BLaER1 treated with 17β-estradiol and CSF1 and Interleukin-3, amounts not matched to agents 10 nM and 100 nM (cell line): Measurements from ENCODE around the gene SCARB1.
"Not testable (repeated sequence)": the region's sequence is repeated elsewhere in the genome, so short reads cannot be mapped to it uniquely, and the experiment has no call there.

ENCODE experiments used
- H3K27ac ChIP-seq, 11 experiments: shearing (Covaris generic); formaldehyde crosslinking; 2 replicates each; pipeline ENCODE4 v1.8.1; 2022
- H3K27me3 ChIP-seq, 11 experiments: shearing (Covaris generic); formaldehyde crosslinking; 2 replicates each; pipeline ENCODE4 v1.8.1; 2022
- H3K36me3 ChIP-seq, 11 experiments: shearing (Covaris generic); formaldehyde crosslinking; 2 replicates each; pipeline ENCODE4 v1.8.1; 2022
- H3K4me1 ChIP-seq, 10 experiments: shearing (Covaris generic); formaldehyde crosslinking; 2 replicates each; pipeline ENCODE4 v1.8.1; 2022
- H3K4me2 ChIP-seq, 11 experiments: shearing (Covaris generic); formaldehyde crosslinking; 2 replicates each; pipeline ENCODE4 v1.8.1; 2022
- H3K4me3 ChIP-seq, 10 experiments: shearing (Covaris generic); formaldehyde crosslinking; 2 replicates each; pipeline ENCODE4 v1.8.1; 2022
- H3K9ac ChIP-seq, 11 experiments: shearing (Covaris generic); formaldehyde crosslinking; 2 replicates each; pipeline ENCODE4 v1.8.1; 2022
- H3K9me3 ChIP-seq, 11 experiments: shearing (Covaris generic); formaldehyde crosslinking; replicated peaks in 1 of 11; 2 replicates each; pipeline ENCODE4 v1.8.1; 2022
- H4K20me1 ChIP-seq, 11 experiments: shearing (Covaris generic); formaldehyde crosslinking; 2 replicates each; pipeline ENCODE4 v1.8.1; 2022
- Cebpa-rat ChIP-seq, 11 experiments: shearing (Covaris generic); IDR thresholded peaks; 2 replicates each; pipeline ENCODE4 v1.8.1; 2022

The SCARB1 gene

DNA sequence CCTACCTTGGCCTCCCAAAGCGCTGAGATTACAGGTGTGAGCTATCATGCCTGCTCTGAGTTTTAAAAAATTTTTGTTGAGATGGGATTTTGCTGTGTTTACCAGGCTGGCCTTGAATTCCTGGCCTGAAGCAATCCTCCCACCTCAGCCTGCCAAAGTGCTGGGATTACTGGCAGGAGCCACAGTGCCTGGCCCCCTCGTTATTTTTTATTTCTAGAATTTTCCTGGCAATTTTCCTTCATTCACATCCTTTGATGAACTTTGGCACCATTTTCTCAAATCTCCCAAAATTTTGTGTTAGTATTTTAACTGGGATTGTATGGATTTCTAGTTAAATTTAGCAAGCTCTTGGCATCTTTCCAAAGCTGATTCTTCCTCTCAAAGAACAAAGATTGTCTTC lies 24.6 kb upstream of the SCARB1 start:
- H3K4me2 ChIP-seq = peak overlapping the region in 6 of 11 experiments; percentile 30 to 66 (median 48); a peak in 11 of 22 replicates
- H4K20me1 ChIP-seq = no peaks in the 10 kb centered on the region
- H3K27ac ChIP-seq = no peak overlapping the region
- TF ChIP-seq Cebpa-rat (IDR thresholded peaks at IDR 0.05) = no peak
- peaks cover 0 to 8% (median 0%) of the 10 kb centered on the region in 11 experiments; a peak in 6 of 22 replicates for H3K9me3 ChIP-seq
- H3K36me3 ChIP-seq = no peaks in the 10 kb centered on the region
- no peak overlapping the region for H3K9ac ChIP-seq
- peaks cover 33 to 57% (median 43%) of the 10 kb centered on the region in 10 experiments for H3K4me1 ChIP-seq
- H3K27me3 ChIP-seq = no peaks in the 10 kb centered on the region
- no peak overlapping the region for H3K4me3 ChIP-seq

DNA sequence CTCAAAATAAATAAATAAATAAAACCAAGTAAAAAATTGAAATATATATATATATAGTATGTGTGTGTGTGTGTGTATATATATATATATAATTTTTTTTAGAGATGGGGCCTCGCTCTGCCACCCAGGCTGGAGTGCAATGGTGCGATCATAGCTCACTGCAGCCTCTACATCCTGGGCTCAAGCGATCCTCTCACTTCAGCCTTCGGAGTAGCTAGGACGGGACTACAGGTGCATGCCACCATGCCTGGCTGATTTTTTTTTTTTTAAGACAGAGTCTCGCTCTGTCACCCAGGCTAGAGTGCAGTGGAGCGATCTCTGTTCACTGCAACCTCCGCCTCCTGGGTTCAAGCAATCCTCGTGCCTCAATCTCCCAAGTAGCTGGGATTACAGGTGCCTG lies 24.1 kb upstream of the SCARB1 start:
- not testable (repeated sequence) for H3K36me3 ChIP-seq, H3K27me3 ChIP-seq, H3K27ac ChIP-seq, H3K9ac ChIP-seq, H4K20me1 ChIP-seq, H3K9me3 ChIP-seq, H3K4me3 ChIP-seq
- H3K4me1 ChIP-seq = peaks cover 38 to 62% (median 48%) of the 10 kb centered on the region in 10 experiments
- H3K4me2 ChIP-seq = peak overlapping the region in 6 of 11 experiments; percentile 30 to 66 (median 48); a peak in 10 of 22 replicates

DNA sequence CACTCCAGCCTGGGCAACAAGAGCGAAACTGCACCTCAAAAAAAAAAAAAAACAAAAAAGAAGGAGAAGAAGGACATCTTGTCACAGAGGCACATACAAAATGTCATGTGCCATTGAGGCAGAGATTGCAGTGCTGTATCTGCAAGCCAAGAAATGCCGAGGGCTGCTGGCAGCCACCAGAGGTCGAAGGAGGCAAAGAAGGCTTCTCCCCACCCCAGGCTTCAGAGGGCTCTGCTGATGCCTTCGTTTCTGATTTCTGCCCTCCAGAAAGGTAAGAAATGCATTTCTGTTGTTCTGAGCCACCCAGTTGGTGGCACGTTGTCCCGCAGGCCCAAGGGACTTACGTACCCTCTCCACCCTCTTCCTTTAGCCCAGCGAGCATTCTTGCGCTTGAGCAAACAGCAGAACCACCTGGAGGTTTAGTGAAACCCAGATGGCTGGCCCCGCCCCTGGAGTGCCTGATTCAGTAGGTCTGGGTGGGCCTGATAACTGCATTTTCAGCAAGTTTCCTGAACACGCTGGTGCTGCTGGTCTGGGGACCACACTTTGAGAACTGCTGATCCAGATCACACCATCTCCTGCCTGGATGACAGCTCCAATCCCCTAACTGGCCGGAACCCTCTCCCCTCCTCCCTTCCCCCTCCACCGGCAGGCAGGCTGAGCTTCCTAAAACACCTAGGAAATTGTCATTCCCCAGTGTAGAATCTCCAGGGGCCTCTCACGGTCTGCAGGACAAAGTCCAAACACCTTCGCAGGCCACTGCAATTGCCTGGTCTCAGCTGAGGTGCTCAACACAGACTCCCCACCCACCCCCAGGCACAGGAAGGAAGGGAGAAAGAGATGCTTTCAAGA lies 21.1 kb upstream of the SCARB1 start:
- Histone ChIP-seq H3K27me3 (no peaks in the 10 kb centered on the region), H3K4me2 (peak overlapping the region; percentile 65 to 93 (median 85)), H3K4me3 (peak overlapping the region in 6 of 10 experiments; percentile 7 to 37 (median 28); a peak in 6 of 20 replicates), H3K36me3 (no peaks in the 10 kb centered on the region), H3K9me3 (peaks cover 0 to 2% (median 0%) of the 10 kb centered on the region in 11 experiments; a peak in 5 of 22 replicates), H3K4me1 (peaks cover 57 to 92% (median 78%) of the 10 kb centered on the region in 10 experiments), H3K27ac (peak overlapping the region in 9 of 11 experiments; percentile 1 to 79 (median 51); a peak in 15 of 22 replicates), H4K20me1 (no peaks in the 10 kb centered on the region), H3K9ac (peak overlapping the region in 9 of 11 experiments; percentile 3 to 64 (median 39); a peak in 15 of 22 replicates)
- no peak for TF ChIP-seq Cebpa-rat (IDR thresholded peaks at IDR 0.05)

DNA sequence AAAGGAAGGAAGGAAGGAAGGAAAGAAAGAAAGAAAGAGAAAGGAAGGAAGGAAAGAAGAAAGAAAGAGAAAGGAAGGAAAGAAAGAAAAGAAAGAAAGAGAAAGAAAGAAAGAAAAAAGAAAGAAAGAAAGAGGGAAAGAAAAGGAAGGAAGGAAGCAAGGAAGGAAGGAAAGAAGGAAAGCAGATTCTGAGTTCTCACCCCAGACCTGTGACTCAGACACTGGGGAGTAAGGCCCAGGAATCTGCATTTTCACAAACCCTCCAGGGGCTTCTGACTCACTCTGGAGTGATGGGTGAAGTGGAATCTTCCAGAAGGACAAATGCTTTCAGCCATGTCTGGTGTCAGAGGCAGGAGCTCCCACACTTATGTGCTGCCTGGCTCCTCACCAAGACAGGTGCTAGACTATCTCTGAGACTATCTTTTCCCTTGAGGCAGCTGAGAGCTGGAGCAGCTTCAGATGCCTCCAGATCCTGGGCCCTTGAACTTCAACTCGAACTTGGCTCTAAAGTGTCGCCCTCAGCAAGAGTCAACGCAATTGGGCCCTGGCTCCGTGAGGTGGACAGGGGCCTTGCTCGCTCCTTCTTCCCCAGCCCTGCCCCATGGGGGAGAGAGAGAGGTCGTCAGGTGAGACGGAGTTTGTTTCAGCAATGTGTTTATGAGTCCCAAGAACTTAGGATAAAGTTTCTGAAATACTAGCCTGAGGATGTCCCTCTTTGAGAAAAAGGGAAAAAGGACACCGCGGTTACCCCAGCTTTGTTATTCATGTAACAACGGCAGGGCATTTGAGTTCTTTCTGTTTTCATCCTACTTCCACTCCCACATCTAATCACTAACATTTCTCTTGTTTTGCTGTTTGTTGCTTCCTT lies 19.8 kb upstream of the SCARB1 start:
- H3K9ac ChIP-seq = peak overlapping the region in 5 of 11 experiments; percentile 26 to 64 (median 39); a peak in 8 of 22 replicates
- peaks cover 60 to 100% (median 91%) of the 10 kb centered on the region in 10 experiments for H3K4me1 ChIP-seq
- H3K4me2 ChIP-seq = peak overlapping the region; percentile 65 to 93 (median 85)
- no peak overlapping the region for H3K4me3 ChIP-seq
- H3K27me3 ChIP-seq = no peaks in the 10 kb centered on the region
- H4K20me1 ChIP-seq = no peaks in the 10 kb centered on the region
- no peaks in the 10 kb centered on the region for H3K36me3 ChIP-seq
- peak overlapping the region in 9 of 11 experiments; percentile 23 to 79 (median 58); a peak in 15 of 22 replicates for H3K27ac ChIP-seq
- TF ChIP-seq Cebpa-rat (IDR thresholded peaks at IDR 0.05) = no peak
- no peaks in the 10 kb centered on the region for H3K9me3 ChIP-seq

DNA sequence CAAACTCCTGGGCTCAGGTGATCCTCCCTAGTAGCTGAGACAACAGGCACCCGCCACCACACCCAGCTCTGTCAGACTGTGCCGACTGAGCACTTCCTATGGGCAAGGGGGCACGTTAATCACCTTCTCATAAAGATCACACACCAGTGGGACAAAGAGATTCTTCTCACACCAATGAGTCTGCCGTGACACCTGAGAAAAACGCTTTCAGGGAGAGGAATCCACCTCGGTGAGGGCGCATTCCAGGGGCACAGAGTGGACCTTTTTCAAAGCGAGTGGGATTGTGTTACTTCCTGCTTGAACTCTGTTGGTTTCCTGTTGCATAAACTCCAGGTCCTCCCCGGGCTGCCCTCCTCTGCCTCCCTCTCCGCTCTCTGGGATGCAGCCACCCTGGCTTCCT lies 17.5 kb upstream of the SCARB1 start:
- Histone ChIP-seq H3K4me1 (peaks cover 60 to 88% (median 81%) of the 10 kb centered on the region in 10 experiments), H3K4me2 (peak overlapping the region; percentile 79 to 93 (median 85)), H3K27ac (peak overlapping the region in 10 of 11 experiments; percentile 61 to 79 (median 72); a peak in 21 of 22 replicates), H3K4me3 (peak overlapping the region in 6 of 10 experiments; percentile 21 to 45 (median 22); a peak in 9 of 20 replicates), H3K36me3 (no peaks in the 10 kb centered on the region), H3K9ac (peak overlapping the region; percentile 25 to 69 (median 55); a peak in 17 of 22 replicates), H3K9me3 (no peaks in the 10 kb centered on the region), H4K20me1 (no peaks in the 10 kb centered on the region), H3K27me3 (no peaks in the 10 kb centered on the region)
- peak in 3 of 11 experiments; percentile 21 to 56 (median 27); a peak in 2 of 22 replicates for TF ChIP-seq Cebpa-rat (IDR thresholded peaks at IDR 0.05)

DNA sequence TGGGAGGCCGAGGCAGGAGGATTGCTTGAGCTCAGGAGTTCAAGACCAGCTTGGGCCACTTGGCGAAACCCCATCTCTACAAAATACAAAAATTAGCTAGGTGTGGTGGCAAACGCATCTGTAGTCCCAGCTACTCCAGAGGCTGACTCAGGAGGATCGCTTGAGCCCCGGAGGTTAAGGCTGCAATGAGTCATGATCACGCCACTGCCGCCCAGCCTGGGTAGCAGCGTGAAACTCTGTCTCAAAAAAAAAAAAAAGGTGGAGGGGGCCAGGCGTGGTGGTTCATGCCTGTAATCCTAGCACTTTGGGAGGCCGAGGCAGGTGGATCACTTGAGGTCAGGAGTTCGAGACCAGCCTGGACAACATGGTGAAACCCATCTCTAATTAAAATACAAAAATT lies 16.7 kb upstream of the SCARB1 start:
- Histone ChIP-seq H3K4me1 (peaks cover 59 to 85% (median 78%) of the 10 kb centered on the region in 10 experiments), H3K9ac (peak overlapping the region in 7 of 11 experiments; percentile 11 to 69 (median 33); a peak in 6 of 22 replicates), H3K27ac (peak overlapping the region in 10 of 11 experiments; percentile 21 to 79 (median 72); a peak in 17 of 22 replicates), H3K4me2 (peak overlapping the region; percentile 79 to 93 (median 85))
- H3K4me3 ChIP-seq, H3K27me3 ChIP-seq, H4K20me1 ChIP-seq, H3K9me3 ChIP-seq, H3K36me3 ChIP-seq: not testable (repeated sequence)

DNA sequence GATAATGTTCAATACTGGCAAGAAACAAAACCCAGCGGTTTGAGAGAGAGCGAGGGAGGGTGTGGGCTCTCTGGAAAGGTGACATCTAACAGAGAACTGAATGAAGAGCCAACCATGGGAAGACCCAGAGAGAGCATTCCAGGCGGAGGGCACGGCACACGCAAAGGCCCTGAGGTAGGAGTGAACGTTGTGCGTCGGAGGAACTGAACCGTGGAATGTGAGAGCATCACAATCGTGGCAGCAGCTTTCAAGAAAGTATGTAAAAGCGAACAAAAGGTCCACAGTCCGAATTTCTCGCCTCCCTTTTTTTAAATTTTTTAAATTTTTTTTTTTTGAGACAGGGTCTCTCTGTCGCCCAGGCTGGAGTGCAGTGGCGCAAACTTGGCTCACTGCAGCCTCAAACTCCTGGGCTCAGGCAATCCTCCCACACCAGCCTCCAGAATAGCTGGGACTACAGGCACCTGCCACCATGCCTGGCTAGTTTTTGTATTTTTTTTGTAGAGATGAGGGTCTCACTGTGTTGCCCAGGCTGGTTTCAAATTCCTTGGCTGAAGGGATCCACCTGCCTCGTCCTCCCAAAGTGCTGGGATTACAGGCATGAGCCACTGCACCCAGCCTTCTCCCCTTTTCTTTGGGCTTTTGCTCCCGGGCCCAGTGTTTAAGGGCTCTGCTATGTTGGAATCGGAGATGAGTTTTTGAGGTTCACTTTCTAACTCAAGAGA lies 15.3 kb upstream of the SCARB1 start:
- Histone ChIP-seq H3K4me3 (no peak overlapping the region), H4K20me1 (no peaks in the 10 kb centered on the region), H3K4me2 (peak overlapping the region in 9 of 11 experiments; percentile 23 to 93 (median 85); a peak in 16 of 22 replicates), H3K9me3 (no peaks in the 10 kb centered on the region), H3K36me3 (no peaks in the 10 kb centered on the region), H3K27me3 (no peaks in the 10 kb centered on the region), H3K27ac (peak overlapping the region in 2 of 11 experiments; percentile 16 to 26; a peak in 1 of 22 replicates), H3K9ac (no peak overlapping the region), H3K4me1 (peaks cover 59 to 85% (median 78%) of the 10 kb centered on the region in 10 experiments)
- TF ChIP-seq Cebpa-rat (IDR thresholded peaks at IDR 0.05) = no peak

DNA sequence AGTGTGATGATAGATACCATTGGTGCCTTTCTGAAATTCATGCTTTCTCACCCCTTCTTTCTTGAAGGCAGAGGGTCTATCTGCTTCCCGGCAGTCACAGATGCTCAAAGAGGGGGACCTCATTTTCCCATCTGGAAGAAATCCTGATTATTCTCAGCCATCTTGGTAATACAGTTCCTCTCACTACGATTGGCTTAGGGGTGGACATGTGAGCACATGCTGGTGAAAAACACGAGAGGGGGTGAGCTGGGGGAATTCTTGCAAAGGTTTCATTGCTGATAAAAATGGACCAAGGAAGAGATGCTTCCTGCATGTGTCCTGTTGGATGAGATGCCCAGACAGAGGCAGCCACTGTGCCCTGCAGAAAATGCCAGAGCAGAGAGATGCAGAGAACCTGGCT lies 13.8 kb upstream of the SCARB1 start:
- no peaks in the 10 kb centered on the region for H4K20me1 ChIP-seq
- no peak overlapping the region for H3K9ac ChIP-seq
- no peak for TF ChIP-seq Cebpa-rat (IDR thresholded peaks at IDR 0.05)
- no peak overlapping the region for H3K4me3 ChIP-seq
- no peaks in the 10 kb centered on the region for H3K27me3 ChIP-seq
- no peaks in the 10 kb centered on the region for H3K36me3 ChIP-seq
- H3K4me2 ChIP-seq = no peak overlapping the region
- no peak overlapping the region for H3K27ac ChIP-seq
- H3K4me1 ChIP-seq = peaks cover 52 to 84% (median 76%) of the 10 kb centered on the region in 10 experiments
- no peaks in the 10 kb centered on the region for H3K9me3 ChIP-seq
